ENCODE data around the gene SPNS3. TPM values are rescaled to one million over a fixed set of nuclear protein-coding genes. Genes with fewer than 3 reads are reported as not detected.

SPNS3 gene
- total RNA-seq, 3 donors from 2014 or later (not counting 1 experiment from before 2014, with no cell fraction given), result 1.2 to 2.1 (median 1.9) TPM

GRCh38 chr17:4533523-4534504 lies 100.1 kb downstream of the SPNS3 start:
- WGBS (ENCODE audit: insufficient coverage), result 46% methylated on average over 23 of the region's 23 CpGs
- Histone ChIP-seq H3K4me1 (ENCODE audit: control insufficient read depth, insufficient read depth, low read length) (peaks cover 8% of the 10 kb centered on the region), H3K36me3 (ENCODE audit: control insufficient read depth, insufficient read depth, low read length) (peaks cover under 1% of the 10 kb centered on the region), H3K27ac (ENCODE audit: low read length) (no peak overlapping the region), H3K27me3 (ENCODE audit: control insufficient read depth, insufficient read depth, low read length) (no peaks in the 10 kb centered on the region), H3K9me3 (ENCODE audit: control insufficient read depth, insufficient read depth, low read length) (no peaks in the 10 kb centered on the region), H3K4me3 (ENCODE audit: low read length) (no peak overlapping the region)
- ATAC-seq (peak in 1 of 3 donors; percentile 22), DNase-seq (no peak)
- Mint-ChIP-seq H3K4me3 (no peak overlapping the region), H3K9me3 (no peaks in the 10 kb centered on the region), H3K4me1 (peaks cover 0 to 5% of the 10 kb centered on the region in 2 donors), H3K27ac (peak overlapping the region in 1 of 2 donors; percentile 40), H3K36me3 (no peaks in the 10 kb centered on the region), H3K27me3 (ENCODE audit: low read depth in 2 of 2) (peaks cover 0 to 10% of the 10 kb centered on the region in 2 donors)
- TF ChIP-seq CTCF (IDR thresholded peaks at IDR 0.05), result no peak
- intact Hi-C loops (cut with micrococcal nuclease), result no loop called here

- Mint-ChIP-seq H3K27ac (no peak overlapping the region), H3K9me3 (no peaks in the 10 kb centered on the region)
- intact Hi-C loops (cut with micrococcal nuclease), result no loop called here
Measured at GRCh38 chr17:4534515-4534914, 100.8 kb downstream of the SPNS3 start.

DNA sequence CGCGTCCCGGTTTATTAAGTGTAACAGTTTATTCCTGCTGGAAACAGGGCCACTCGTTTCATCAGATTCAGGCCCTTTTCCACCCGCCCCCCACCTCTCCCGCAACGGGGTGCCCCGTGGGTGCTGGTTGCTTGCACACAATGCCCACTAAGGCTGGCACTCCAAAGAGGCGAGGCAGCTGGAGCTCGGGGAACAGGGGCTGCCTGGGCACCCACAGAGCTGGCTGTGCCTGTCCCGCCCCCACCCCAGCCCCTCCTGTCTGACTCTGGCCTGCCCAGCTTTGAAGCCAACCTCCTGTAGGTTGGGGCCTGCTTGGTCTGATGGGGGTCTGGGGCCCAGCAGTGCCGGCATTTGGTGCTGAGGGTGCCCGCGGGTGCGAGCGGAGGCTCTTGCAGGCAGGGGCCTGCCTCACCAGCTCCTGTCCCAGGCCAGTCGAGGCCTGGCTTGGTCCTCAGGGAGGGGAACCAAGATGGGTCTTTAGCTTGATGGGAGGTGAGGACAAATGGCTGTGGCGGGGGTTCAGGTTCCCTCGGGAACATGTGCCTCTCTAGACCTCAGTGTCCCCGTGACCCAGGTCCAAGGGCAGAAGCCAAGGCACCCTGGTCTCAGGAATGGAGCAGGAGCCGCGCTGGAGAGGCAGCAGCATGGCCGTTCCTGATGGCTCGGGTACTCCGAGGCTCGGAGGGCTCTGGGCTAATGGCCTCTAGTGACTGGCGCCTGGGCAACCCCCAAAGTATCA lies 101.4 kb downstream of the SPNS3 start:
- no peak for TF ChIP-seq CTCF (IDR thresholded peaks at IDR 0.05)
- no peak overlapping the region for H3K4me3 Mint-ChIP-seq
- no peaks in the 10 kb centered on the region for H3K27me3 ChIP-seq (ENCODE audit: control insufficient read depth, insufficient read depth, low read length)
- no peak for DNase-seq
- H3K36me3 ChIP-seq (ENCODE audit: control insufficient read depth, insufficient read depth, low read length), result peaks cover 13% of the 10 kb centered on the region
- H3K9me3 Mint-ChIP-seq, result no peaks in the 10 kb centered on the region
- peaks cover 0 to 10% of the 10 kb centered on the region in 2 donors for H3K27me3 Mint-ChIP-seq (ENCODE audit: low read depth in 2 of 2)
- ATAC-seq, result no peak
- H3K9me3 ChIP-seq (ENCODE audit: control insufficient read depth, insufficient read depth, low read length), result no peaks in the 10 kb centered on the region
- H3K27ac ChIP-seq (ENCODE audit: low read length), result no peak overlapping the region
- H3K4me3 ChIP-seq (ENCODE audit: low read length), result no peak overlapping the region
- H3K27ac Mint-ChIP-seq, result no peak overlapping the region
- WGBS (ENCODE audit: insufficient coverage), result 86% methylated on average over 27 of the region's 27 CpGs
- H3K4me1 Mint-ChIP-seq, result peaks cover 0 to 10% of the 10 kb centered on the region in 2 donors
- H3K4me1 ChIP-seq (ENCODE audit: control insufficient read depth, insufficient read depth, low read length), result peaks cover 8% of the 10 kb centered on the region
- intact Hi-C loops (cut with micrococcal nuclease), result no loop called here
- no peaks in the 10 kb centered on the region for H3K36me3 Mint-ChIP-seq

More at GRCh38 chr17:4534515-4534914, 100.8 kb downstream of the SPNS3 start:
- Histone ChIP-seq H3K36me3 (ENCODE audit: control insufficient read depth, insufficient read depth, low read length) (peaks cover 8% of the 10 kb centered on the region), H3K27ac (ENCODE audit: low read length) (no peak overlapping the region), H3K27me3 (ENCODE audit: control insufficient read depth, insufficient read depth, low read length) (no peaks in the 10 kb centered on the region), H3K4me1 (ENCODE audit: control insufficient read depth, insufficient read depth, low read length) (peaks cover 8% of the 10 kb centered on the region), H3K4me3 (ENCODE audit: low read length) (no peak overlapping the region), H3K9me3 (ENCODE audit: control insufficient read depth, insufficient read depth, low read length) (no peaks in the 10 kb centered on the region)
- WGBS (ENCODE audit: insufficient coverage), result 94% methylated on average over 16 of the region's 17 CpGs
- DNase-seq (no peak), ATAC-seq (no peak)
- Mint-ChIP-seq H3K36me3 (no peaks in the 10 kb centered on the region), H3K27me3 (ENCODE audit: low read depth in 2 of 2) (peaks cover 0 to 10% of the 10 kb centered on the region in 2 donors), H3K4me1 (peaks cover 0 to 5% of the 10 kb centered on the region in 2 donors), H3K4me3 (no peak overlapping the region)
- TF ChIP-seq CTCF (IDR thresholded peaks at IDR 0.05), result no peak

Data from natural killer cell (primary cell).